CD4-positive, alpha-beta memory T cell (primary cell): ENCODE measurements around the gene CARD14. TPM values are rescaled to one million over a fixed set of nuclear protein-coding genes. Genes with fewer than 3 reads are reported as not detected.

Experiments
- CTCF ChIA-PET: fragments of 350-600 bp; sonication (Branson Sonifier 250); formaldehyde crosslinking; loops from one replicate; lab custom pipeline; 2021; ENCODE audit warnings: inconsistent platforms; ENCODE audit not compliant: partially characterized antibody; lab: Charles Lee
- POLR2A ChIA-PET: fragments of 350-600 bp; sonication (Branson Sonifier 250); formaldehyde crosslinking; loops from one replicate; lab custom pipeline; 2021; ENCODE audit not compliant: partially characterized antibody; lab: Charles Lee
- DNase-seq, 5 donors: peaks; one replicate each; pipeline versions ENCODE4 v3.0.0 to v3.0.0-alpha.2; 2020 to 2022; ENCODE audit warnings: mixed read lengths in 1 of 5
- H3K27ac ChIP-seq: one replicate; pipeline ENCODE4 v1.7.0; 2013; ENCODE audit warnings: low read depth, low read length
- H3K27me3 ChIP-seq: 2 replicates; pipeline ENCODE4 v1.7.0; 2013; ENCODE audit warnings: mild to moderate bottlenecking, low read length, moderate library complexity; ENCODE audit not compliant: insufficient read depth
- H3K36me3 ChIP-seq: 2 replicates; pipeline ENCODE4 v1.7.0; 2013; ENCODE audit warnings: mild to moderate bottlenecking, low read length, moderate library complexity; ENCODE audit not compliant: insufficient read depth
- H3K4me1 ChIP-seq: 2 replicates; pipeline ENCODE4 v1.7.0; 2013; ENCODE audit warnings: mild to moderate bottlenecking, low read length, moderate library complexity; ENCODE audit not compliant: insufficient read depth
- H3K4me3 ChIP-seq, 2 donors: one replicate each; pipeline ENCODE4 v1.7.0; 2013; ENCODE audit warnings: low read length in 2 of 2, mild to moderate bottlenecking in 1 of 2
- H3K9me3 ChIP-seq, 2 donors: one replicate each; pipeline ENCODE4 v1.7.0; 2013; ENCODE audit warnings: low read length in 2 of 2, control low read depth in 1 of 2; ENCODE audit not compliant: control insufficient read depth in 1 of 2
- H3K27ac Mint-ChIP-seq, 7 donors: one replicate each; pipeline ENCODE4 v1.8.0; 2020 to 2021; ENCODE audit warnings: mixed read lengths in 7 of 7, mild to moderate bottlenecking in 6 of 7, inconsistent platforms in 3 of 7, moderate library complexity in 3 of 7
- H3K27me3 Mint-ChIP-seq, 2 donors: one replicate each; pipeline ENCODE4 v1.8.0; 2020 to 2021; ENCODE audit warnings: mixed read lengths in 2 of 2
- H3K36me3 Mint-ChIP-seq, 2 donors: one replicate each; pipeline ENCODE4 v1.8.0; 2020 to 2021; ENCODE audit warnings: mixed read lengths in 2 of 2, inconsistent platforms in 1 of 2, mild to moderate bottlenecking in 1 of 2
- H3K4me1 Mint-ChIP-seq, 4 donors: one replicate each; pipeline ENCODE4 v1.8.0; 2020 to 2021; ENCODE audit warnings: mixed read lengths in 4 of 4, mild to moderate bottlenecking in 1 of 4
- H3K4me3 Mint-ChIP-seq, 8 donors: one replicate each; pipeline ENCODE4 v1.8.0; 2020 to 2021; ENCODE audit warnings: mixed read lengths in 8 of 8, mild to moderate bottlenecking in 7 of 8, moderate library complexity in 6 of 8, inconsistent platforms in 3 of 8
- H3K9me3 Mint-ChIP-seq, 8 donors: one replicate each; pipeline ENCODE4 v1.8.0; 2020 to 2021; ENCODE audit warnings: mixed read lengths in 8 of 8, mild to moderate bottlenecking in 5 of 8, inconsistent platforms in 3 of 8, moderate library complexity in 1 of 8
- intact Hi-C: fragments of 100-400 bp; cut with micrococcal nuclease; formaldehyde crosslinking; loops from one replicate; pipeline ENCODE4 v1.15.1; 2023
- polyA plus RNA-seq, 2 donors: library from polyadenylated mRNA; unstranded; fragments of 300-500 nt; fragmentation: Illumina TruSeq; gene quantifications; one replicate each; pipeline ENCODE4 v1.2.3, GENCODE V29; 2021
- total RNA-seq, 2 experiments: library from RNA; stranded (reverse); gene quantifications; one replicate each; pipeline ENCODE4 v1.2.3, GENCODE V29; 2021

CARD14 gene
- total RNA-seq (under 1 TPM in 1 of 2 experiments, not detected in 1; 0.09 TPM), polyA plus RNA-seq (under 1 TPM in 1 of 2 donors, not detected in 1; 0.07 TPM)

DNA sequence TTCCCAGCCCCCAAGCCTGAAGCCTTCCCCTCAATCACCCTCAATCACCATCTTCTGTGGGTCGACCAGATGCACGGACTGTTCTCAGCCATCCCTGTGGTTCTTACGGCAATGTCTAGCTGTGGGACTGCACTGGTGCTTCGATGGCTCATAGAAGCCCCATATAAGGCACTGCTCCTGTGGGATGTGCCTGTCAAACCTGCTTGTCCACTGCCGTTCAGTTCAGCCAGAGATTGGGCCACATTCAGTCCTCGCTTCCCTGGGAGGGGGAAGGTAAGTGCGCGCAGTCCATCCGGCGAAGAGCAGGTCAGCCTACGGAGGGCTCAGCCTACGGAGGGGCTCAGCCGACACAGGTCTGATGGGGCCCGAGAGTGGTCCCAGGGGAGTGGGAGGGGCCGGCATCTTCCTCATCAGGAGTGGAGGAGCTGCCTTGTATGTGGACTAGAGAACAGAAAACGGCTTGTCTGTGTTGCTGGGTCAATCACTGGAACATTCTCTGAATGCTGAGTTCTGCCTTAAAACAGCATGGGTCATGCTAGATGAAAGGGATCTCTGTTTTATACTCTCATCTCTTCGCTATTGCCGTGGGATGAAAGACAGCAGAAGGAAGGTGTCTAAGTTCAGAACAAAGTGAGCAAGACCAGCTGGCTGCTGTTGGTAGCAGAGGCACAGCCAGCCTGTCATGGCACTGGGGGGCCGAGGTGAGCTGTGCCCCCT is at the start of gene CARD14:
Gene CARD14, plus strand, starts transcription at position 247 of the 717 bp plus-strand sequence. CDS start 11,409 bp downstream, outside the sequence.
- Histone ChIP-seq H3K9me3 (no peaks in the 10 kb centered on the region), H3K27me3 (no peaks in the 10 kb centered on the region), H3K4me3 (no peak within 1 kb of the TSS), H3K36me3 (no peaks in the 10 kb centered on the region), H3K27ac (no peak within 1 kb of the TSS), H3K4me1 (no peaks in the 10 kb centered on the region)
- no peaks in the 10 kb centered on the region for H3K9me3 Mint-ChIP-seq
- intact Hi-C loops, result no loop called here
- peak within 1 kb of the TSS in 1 of 8 donors; percentile 41 for H3K4me3 Mint-ChIP-seq
- ChIA-PET POLR2A (no interaction called here), CTCF (no interaction called here)
- H3K4me1 Mint-ChIP-seq, result no peaks in the 10 kb centered on the region
- no peak for DNase-seq
- no peaks in the 10 kb centered on the region for H3K36me3 Mint-ChIP-seq
- peak within 1 kb of the TSS in 1 of 7 donors; percentile 8 for H3K27ac Mint-ChIP-seq
- peaks cover 1 to 13% of the 10 kb centered on the region in 2 donors for H3K27me3 Mint-ChIP-seq

GRCh38 chr17:80122026-80122575 is 47.7 kb upstream of the CARD14 start:
- Mint-ChIP-seq H3K27ac (peak overlapping the region in 1 of 7 donors; percentile 65), H3K9me3 (no peaks in the 10 kb centered on the region), H3K4me1 (no peaks in the 10 kb centered on the region), H3K36me3 (no peaks in the 10 kb centered on the region), H3K27me3 (peaks cover 3 to 5% of the 10 kb centered on the region in 2 donors), H3K4me3 (no peak overlapping the region)
- Histone ChIP-seq H3K27me3 (no peaks in the 10 kb centered on the region), H3K4me3 (no peak overlapping the region), H3K4me1 (no peaks in the 10 kb centered on the region), H3K27ac (no peak overlapping the region), H3K36me3 (no peaks in the 10 kb centered on the region), H3K9me3 (no peaks in the 10 kb centered on the region)
- POLR2A ChIA-PET, result no interaction called here
- intact Hi-C loops, result no loop called here
- DNase-seq, result no peak
- CTCF ChIA-PET, result no interaction called here

DNA sequence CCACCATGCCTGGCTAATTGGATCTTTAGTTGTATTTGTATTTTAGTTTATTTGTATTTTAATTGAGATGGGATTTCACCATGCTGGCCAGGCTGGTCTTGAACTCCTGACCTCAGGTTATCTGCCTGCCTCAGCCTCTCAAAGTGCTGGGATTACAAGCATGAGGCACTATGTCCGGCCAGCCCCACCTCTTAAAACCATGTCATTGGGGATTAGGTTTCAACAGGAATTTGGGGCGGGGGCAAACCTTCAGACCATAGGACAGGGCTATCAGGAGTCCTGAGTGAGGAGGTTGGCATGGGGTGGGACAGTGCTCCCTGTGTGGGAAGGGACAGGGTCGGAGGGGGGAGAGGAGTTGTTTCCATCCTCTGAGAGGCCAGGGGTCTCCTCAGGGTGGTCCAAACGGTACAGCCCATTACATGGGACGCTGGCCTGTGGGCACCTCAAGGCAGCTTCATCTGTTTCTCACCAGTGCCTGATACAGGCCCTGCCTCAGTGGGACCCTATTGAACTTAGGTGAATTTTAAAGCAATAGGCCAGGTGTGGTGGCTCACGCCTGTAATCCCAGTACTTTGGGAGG is 46.8 kb upstream of the CARD14 start:
- POLR2A ChIA-PET, result no interaction called here
- no peak overlapping the region for H3K4me3 Mint-ChIP-seq
- no peaks in the 10 kb centered on the region for H3K27me3 ChIP-seq
- H3K36me3 Mint-ChIP-seq, result no peaks in the 10 kb centered on the region
- intact Hi-C loops, result no loop called here
- no peaks in the 10 kb centered on the region for H3K4me1 ChIP-seq
- H3K4me3 ChIP-seq, result no peak overlapping the region
- no peak overlapping the region for H3K27ac ChIP-seq
- no peaks in the 10 kb centered on the region for H3K36me3 ChIP-seq
- no peaks in the 10 kb centered on the region for H3K4me1 Mint-ChIP-seq
- no peaks in the 10 kb centered on the region for H3K9me3 ChIP-seq
- no peak for DNase-seq
- H3K27ac Mint-ChIP-seq, result no peak overlapping the region
- no peaks in the 10 kb centered on the region for H3K9me3 Mint-ChIP-seq
- CTCF ChIA-PET, result no interaction called here
- H3K27me3 Mint-ChIP-seq, result peaks cover 3 to 5% of the 10 kb centered on the region in 2 donors

- H3K27ac Mint-ChIP-seq, result no peak overlapping the region
- H3K36me3 ChIP-seq, result no peaks in the 10 kb centered on the region
- no peaks in the 10 kb centered on the region for H3K9me3 Mint-ChIP-seq
- no peak overlapping the region for H3K4me3 ChIP-seq
- no peaks in the 10 kb centered on the region for H3K27me3 ChIP-seq
- intact Hi-C loops, result no loop called here
- peaks cover 3 to 5% of the 10 kb centered on the region in 2 donors for H3K27me3 Mint-ChIP-seq
- no peak for DNase-seq
- H3K4me1 Mint-ChIP-seq, result no peaks in the 10 kb centered on the region
- H3K27ac ChIP-seq, result no peak overlapping the region
- ChIA-PET CTCF (no interaction called here), POLR2A (no interaction called here)
- no peaks in the 10 kb centered on the region for H3K36me3 Mint-ChIP-seq
- no peaks in the 10 kb centered on the region for H3K4me1 ChIP-seq
- H3K9me3 ChIP-seq, result no peaks in the 10 kb centered on the region
- no peak overlapping the region for H3K4me3 Mint-ChIP-seq
Observed at GRCh38 chr17:80123791-80124190, 46.0 kb upstream of the CARD14 start.

DNA sequence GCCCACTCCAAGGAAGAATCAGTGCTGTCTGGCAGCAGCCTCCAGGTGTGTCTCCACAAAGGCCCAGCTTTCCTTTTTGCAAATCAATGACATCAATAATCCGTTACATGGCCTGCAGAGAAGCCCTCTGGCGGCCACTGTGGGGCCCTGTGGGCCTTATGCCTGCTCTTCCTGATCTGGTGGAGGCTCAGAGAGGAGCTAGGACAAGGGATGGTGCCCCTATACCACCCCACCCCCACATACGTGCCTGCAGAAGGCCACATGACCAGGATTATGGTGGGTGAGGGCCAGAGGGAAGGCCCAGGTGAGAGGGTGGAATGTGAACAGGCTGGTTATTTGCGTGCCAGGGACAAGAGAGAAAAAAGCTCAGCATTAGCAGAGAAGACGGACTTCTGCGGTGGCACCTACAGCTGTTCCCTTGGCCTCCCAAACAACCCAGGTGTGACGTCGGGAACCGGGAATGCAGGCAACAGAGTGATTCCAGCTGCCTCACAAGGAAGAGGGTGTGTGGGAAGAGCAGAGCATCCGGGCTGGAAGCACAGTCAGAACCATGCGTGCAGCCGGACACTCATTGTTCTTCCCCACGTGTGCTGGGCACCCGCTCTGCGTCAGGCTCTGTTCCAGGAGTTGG is 45.4 kb upstream of the CARD14 start:
- H3K27me3 Mint-ChIP-seq, result peaks cover 4 to 5% of the 10 kb centered on the region in 2 donors
- H3K27me3 ChIP-seq, result no peaks in the 10 kb centered on the region
- H3K4me1 Mint-ChIP-seq, result no peaks in the 10 kb centered on the region
- H3K4me3 Mint-ChIP-seq, result no peak overlapping the region
- H3K36me3 ChIP-seq, result no peaks in the 10 kb centered on the region
- no peaks in the 10 kb centered on the region for H3K9me3 Mint-ChIP-seq
- H3K4me3 ChIP-seq, result no peak overlapping the region
- H3K36me3 Mint-ChIP-seq, result no peaks in the 10 kb centered on the region
- H3K27ac ChIP-seq, result no peak overlapping the region
- no peaks in the 10 kb centered on the region for H3K9me3 ChIP-seq
- intact Hi-C loops, result no loop called here
- ChIA-PET CTCF (interaction anchor here (1.0 kb wide), 1 partner anchor 73 kb away, joined by 3 read pairs; no protein-coding TSS in a partner anchor), POLR2A (no interaction called here)
- DNase-seq, result no peak
- peak overlapping the region in 1 of 7 donors; percentile 12 for H3K27ac Mint-ChIP-seq
- H3K4me1 ChIP-seq, result no peaks in the 10 kb centered on the region

DNA sequence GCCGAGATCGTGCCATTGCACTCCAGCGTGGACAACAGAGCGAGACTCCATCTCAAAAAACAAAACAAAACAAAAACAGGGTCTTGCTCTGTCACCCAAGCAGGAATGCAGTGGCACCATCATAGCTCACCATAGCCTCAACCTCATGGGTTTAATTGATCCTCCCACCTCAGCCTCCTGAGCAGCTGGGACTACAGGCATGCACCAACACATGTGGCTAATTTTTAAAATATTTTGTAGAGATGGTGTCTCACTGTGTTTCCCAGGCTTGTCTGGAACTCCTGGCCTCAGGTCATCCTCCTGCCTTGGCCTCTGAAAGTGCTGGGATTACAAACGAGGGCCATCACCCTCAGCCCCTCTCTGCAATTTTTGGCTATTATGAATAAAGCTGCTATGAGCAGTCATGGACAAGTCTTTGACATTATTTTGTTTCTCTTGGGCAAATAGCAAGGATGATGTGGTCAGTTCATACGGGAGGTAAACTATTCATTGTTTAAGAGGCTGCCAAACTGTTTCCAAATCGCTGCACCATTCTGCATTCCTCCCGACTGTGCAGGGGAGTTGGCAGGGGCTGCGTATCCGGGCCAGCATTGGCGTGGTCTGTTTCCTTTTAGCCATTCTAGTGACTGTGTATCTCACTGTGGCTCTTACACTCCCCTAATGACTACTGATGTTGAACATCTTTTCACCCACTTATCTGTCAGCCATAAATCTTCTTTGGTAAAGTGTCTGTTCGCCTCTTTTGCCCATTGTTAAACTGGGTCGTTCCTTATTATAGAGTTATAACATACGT is 44.0 kb upstream of the CARD14 start:
- Histone ChIP-seq H3K27ac (no peak overlapping the region), H3K4me3 (no peak overlapping the region), H3K9me3 (no peaks in the 10 kb centered on the region), H3K36me3 (no peaks in the 10 kb centered on the region), H3K4me1 (no peaks in the 10 kb centered on the region), H3K27me3 (no peaks in the 10 kb centered on the region)
- no peaks in the 10 kb centered on the region for H3K9me3 Mint-ChIP-seq
- no peak overlapping the region for H3K4me3 Mint-ChIP-seq
- no peak overlapping the region for H3K27ac Mint-ChIP-seq
- ChIA-PET POLR2A (no interaction called here), CTCF (interaction anchor here (1.0 kb wide), 1 partner anchor 71 kb away, joined by 3 read pairs; no protein-coding TSS in a partner anchor)
- H3K4me1 Mint-ChIP-seq, result no peaks in the 10 kb centered on the region
- H3K27me3 Mint-ChIP-seq, result peaks cover 5 to 6% of the 10 kb centered on the region in 2 donors
- intact Hi-C loops, result no loop called here
- no peaks in the 10 kb centered on the region for H3K36me3 Mint-ChIP-seq
- DNase-seq, result no peak

GRCh38 chr17:80126449-80126715 is 43.4 kb upstream of the CARD14 start:
- intact Hi-C loops, result no loop called here
- POLR2A ChIA-PET, result no interaction called here
- no peak overlapping the region for H3K4me3 Mint-ChIP-seq

More at GRCh38 chr17:80126449-80126715, 43.4 kb upstream of the CARD14 start:
- Mint-ChIP-seq H3K27me3 (peaks cover 5 to 6% of the 10 kb centered on the region in 2 donors), H3K4me1 (no peaks in the 10 kb centered on the region), H3K9me3 (no peaks in the 10 kb centered on the region), H3K36me3 (no peaks in the 10 kb centered on the region), H3K27ac (no peak overlapping the region)
- H3K27ac ChIP-seq, result no peak overlapping the region
- H3K9me3 ChIP-seq, result no peaks in the 10 kb centered on the region
- CTCF ChIA-PET, result no interaction called here
- no peaks in the 10 kb centered on the region for H3K4me1 ChIP-seq
- H3K36me3 ChIP-seq, result no peaks in the 10 kb centered on the region
- DNase-seq, result no peak
- no peaks in the 10 kb centered on the region for H3K27me3 ChIP-seq
- no peak overlapping the region for H3K4me3 ChIP-seq
